GM10266 (cell line): ENCODE data around the gene IGFBPL1.

ENCODE experiments used
- DNase-seq: peaks from one replicate; pipeline ENCODE4 v3.0.0; 2012; ENCODE audit errors: extremely low spot score
- CTCF ChIP-seq: IDR thresholded peaks from 2 replicates; pipeline ENCODE4 v1.5.1; 2012; ENCODE audit warnings: mild to moderate bottlenecking, low read depth; ENCODE audit not compliant: control insufficient read depth, insufficient read depth; ENCODE audit errors: missing control alignments

Gene IGFBPL1

GRCh38 chr9:38443597-38443996, 19.3 kb upstream of the IGFBPL1 start:
- no peak for TF ChIP-seq CTCF
- DNase-seq: no peak

- no peak for TF ChIP-seq CTCF
- DNase-seq: no peak
Observed at GRCh38 chr9:38443181-38443580, 18.9 kb upstream of the IGFBPL1 start.

GRCh38 chr9:38442473-38443096, 18.3 kb upstream of the IGFBPL1 start:
- DNase-seq: no peak
- no peak for TF ChIP-seq CTCF

- no peak for DNase-seq
- TF ChIP-seq CTCF: no peak
Observed at GRCh38 chr9:38441347-38442085, 17.3 kb upstream of the IGFBPL1 start.

- no peak for TF ChIP-seq CTCF
- DNase-seq: no peak
Observed at GRCh38 chr9:38440516-38440915, 16.3 kb upstream of the IGFBPL1 start.

GRCh38 chr9:38439916-38440301, 15.7 kb upstream of the IGFBPL1 start:
- TF ChIP-seq CTCF: no peak

GRCh38 chr9:38439291-38439915, 15.1 kb upstream of the IGFBPL1 start:
- no peak for DNase-seq
- no peak for TF ChIP-seq CTCF

More at GRCh38 chr9:38439916-38440301, 15.7 kb upstream of the IGFBPL1 start:
- no peak for DNase-seq
